ENCODE data around the gene ZSWIM9.

Gene ZSWIM9

GRCh38 chr19:48169939-48170803, at the start of gene ZSWIM9, which contains the start of gene LIG1:
TSS of gene ZSWIM9 (plus strand) at chr19:48170680. CDS start at chr19:48171803, 1,123 bp downstream.
TSS of gene LIG1 (minus strand) at chr19:48170344. CDS start at chr19:48165566, 4,778 bp downstream.
- DNase-seq (ENCODE audit: low read depth), result peak; percentile 97

GRCh38 chr19:48121066-48121465, 49.4 kb upstream of the ZSWIM9 start:
- DNase-seq (ENCODE audit: low read depth), result no peak

- peak; percentile 86 for DNase-seq (ENCODE audit: low read depth)
These were observed 48.5 kb upstream of the ZSWIM9 start for GRCh38 chr19:48121909-48122371.

- DNase-seq (ENCODE audit: low read depth), result no peak
These were observed 48.1 kb upstream of the ZSWIM9 start for GRCh38 chr19:48122421-48122820.

- peak; percentile 69 for DNase-seq (ENCODE audit: low read depth)
These were observed 46.4 kb upstream of the ZSWIM9 start for GRCh38 chr19:48123907-48124651.

GRCh38 chr19:48127561-48127960, 42.9 kb upstream of the ZSWIM9 start:
- no peak for DNase-seq (ENCODE audit: low read depth)

GRCh38 chr19:48133094-48133493, 37.4 kb upstream of the ZSWIM9 start:
- no peak for DNase-seq (ENCODE audit: low read depth)

- no peak for DNase-seq (ENCODE audit: low read depth)
These were observed 35.1 kb upstream of the ZSWIM9 start for GRCh38 chr19:48135411-48135810.

GRCh38 chr19:48136547-48136946, 33.9 kb upstream of the ZSWIM9 start:
- no peak for DNase-seq (ENCODE audit: low read depth)

GRCh38 chr19:48137411-48137810, 33.1 kb upstream of the ZSWIM9 start:
- no peak for DNase-seq (ENCODE audit: low read depth)

- DNase-seq (ENCODE audit: low read depth), result no peak
These were observed 31.4 kb upstream of the ZSWIM9 start for GRCh38 chr19:48139053-48139452.

- DNase-seq (ENCODE audit: low read depth), result no peak
These were observed 22.8 kb upstream of the ZSWIM9 start for GRCh38 chr19:48147597-48148175.

GRCh38 chr19:48148576-48148975, 21.9 kb upstream of the ZSWIM9 start:
- DNase-seq (ENCODE audit: low read depth), result no peak

- DNase-seq (ENCODE audit: low read depth), result no peak
These were observed 21.1 kb upstream of the ZSWIM9 start for GRCh38 chr19:48149430-48149829.

- DNase-seq (ENCODE audit: low read depth), result peak; percentile 68
These were observed 17.9 kb upstream of the ZSWIM9 start for GRCh38 chr19:48152551-48152950.

- DNase-seq (ENCODE audit: low read depth), result no peak
These were observed 16.5 kb upstream of the ZSWIM9 start for GRCh38 chr19:48154003-48154402.

- no peak for DNase-seq (ENCODE audit: low read depth)
These were observed 12.2 kb upstream of the ZSWIM9 start for GRCh38 chr19:48158210-48158790.

GRCh38 chr19:48168689-48169088, 1.8 kb upstream of the ZSWIM9 start:
- no peak for DNase-seq (ENCODE audit: low read depth)

- peak; percentile 70 for DNase-seq (ENCODE audit: low read depth)
These were observed 922 bp upstream of the ZSWIM9 start for GRCh38 chr19:48169578-48169938.

GRCh38 chr19:48170817-48171347, 402 bp downstream of the ZSWIM9 start:
- no peak for DNase-seq (ENCODE audit: low read depth)

- DNase-seq (ENCODE audit: low read depth), result no peak
These were observed 1.2 kb downstream of the ZSWIM9 start for GRCh38 chr19:48171710-48172109.

GRCh38 chr19:48174445-48175030, 4.1 kb downstream of the ZSWIM9 start:
- DNase-seq (ENCODE audit: low read depth), result no peak
